Measurements from ENCODE around the gene PRKN. TPM values are rescaled to one million over a fixed set of nuclear protein-coding genes. Genes with fewer than 3 reads are reported as not detected.

The PRKN gene
- total RNA-seq, 1 experiment from 2014 or later, result 2.0 TPM

- Mint-ChIP-seq H3K27ac (no peak overlapping the region), H3K9me3 (no peaks in the 10 kb centered on the region; a peak in 2 of 5 replicates), H3K4me1 (peaks cover 3 to 5% of the 10 kb centered on the region in 2 experiments; a peak in 2 of 4 replicates), H3K36me3 (ENCODE audit: insufficient read depth in 1 of 3, low read depth in 3 of 3) (no peaks in the 10 kb centered on the region; a peak in 1 of 7 replicates), H3K4me3 (no peak overlapping the region), H3K27me3 (ENCODE audit: low read depth) (no peaks in the 10 kb centered on the region; the same call in none of the 2 replicates)
- no peak overlapping the region for H2BK12ac ChIP-seq (ENCODE audit: insufficient read length, low read depth, low read length)
- no peak for TF ChIP-seq CTCF (conservative IDR thresholded peaks at IDR 0.05)
- DNase-seq, result no peak
- no peak overlapping the region for H4K91ac ChIP-seq (ENCODE audit: insufficient read length, low read depth, low read length)
- H3K9ac ChIP-seq (ENCODE audit: extremely low read depth, insufficient read length, low read length), result no peak overlapping the region
- H2BK120ac ChIP-seq (ENCODE audit: low read depth, low read length, poor library complexity, severe bottlenecking), result no peak overlapping the region
- no peak overlapping the region for H4K8ac ChIP-seq (replicated peaks; ENCODE audit: insufficient read length, low read depth, low read length)
- H3K56ac ChIP-seq (ENCODE audit: insufficient read length, low read depth, low read length), result no peak overlapping the region
- no peak overlapping the region for H3K23ac ChIP-seq (ENCODE audit: insufficient read length, low read depth, low read length)
- H3K4ac ChIP-seq (ENCODE audit: low read depth, low read length), result no peak overlapping the region
- no peak overlapping the region for H2AFZ ChIP-seq (ENCODE audit: low read length)
- no peak overlapping the region for H3K18ac ChIP-seq (ENCODE audit: insufficient read length, low read depth, low read length)
- H3K79me2 ChIP-seq (ENCODE audit: insufficient read depth, low read length), result no peaks in the 10 kb centered on the region
- no CpG with 5 or more reads among the region's 13 CpGs for WGBS (ENCODE audit: extremely low coverage, insufficient read length, low lambda C conversion rate)
- no peaks in the 10 kb centered on the region for H4K20me1 ChIP-seq (ENCODE audit: control insufficient read depth, insufficient read depth, insufficient read length)
- H3K14ac ChIP-seq (ENCODE audit: insufficient read depth, low read length), result no peak overlapping the region
- no peak overlapping the region for H2BK20ac ChIP-seq (ENCODE audit: low read depth, low read length, poor library complexity, severe bottlenecking)
- no peak overlapping the region for H2BK15ac ChIP-seq (ENCODE audit: low read depth, low read length)
- H3T11ph ChIP-seq (ENCODE audit: low read length), result no peak overlapping the region
- no peaks in the 10 kb centered on the region for H3K27me3 ChIP-seq (ENCODE audit: insufficient read depth, low read length)
- no peak overlapping the region for H2BK5ac ChIP-seq (ENCODE audit: insufficient read length, low read length)
- H4K5ac ChIP-seq (ENCODE audit: insufficient read length, low read depth, low read length), result no peak overlapping the region
- H3K4me2 ChIP-seq (ENCODE audit: insufficient read depth, insufficient read length, low read length), result no peak overlapping the region
- no peaks in the 10 kb centered on the region for H3K79me1 ChIP-seq (ENCODE audit: insufficient read depth, low read depth, low read length, poor library complexity, severe bottlenecking)
- no peak overlapping the region for H2AK5ac ChIP-seq (ENCODE audit: insufficient read length, low read length)
- H3K23me2 ChIP-seq (ENCODE audit: insufficient read length, low read depth, low read length, poor library complexity, severe bottlenecking), result no peaks in the 10 kb centered on the region
- H3K4me1 ChIP-seq (ENCODE audit: insufficient read depth, low read length), result no peaks in the 10 kb centered on the region
- no peaks in the 10 kb centered on the region for H3K9me3 ChIP-seq (ENCODE audit: control insufficient read depth, low read depth, low read length)
- no peak overlapping the region for H3K27ac ChIP-seq (ENCODE audit: insufficient read length, low read depth, low read length)
Measured at GRCh38 chr6:161534264-161534873, 1193.2 kb downstream of the PRKN start.
